GM23248 (cell line): ENCODE results near the gene ELOVL5.

Source experiments
- EZH2 ChIP-seq: fragments of 200-600 bp; sonication (generic); IDR thresholded peaks from 2 replicates; pipeline ENCODE4 v1.6.1; 2018; ENCODE audit warnings: antibody characterized with exemption, mild to moderate bottlenecking; ENCODE audit not compliant: insufficient read depth, poor library complexity, severe bottlenecking
- EZH2phosphoT487 ChIP-seq: fragments of 200-600 bp; sonication (generic); IDR thresholded peaks from 2 replicates; pipeline ENCODE4 v1.6.1; 2018; ENCODE audit warnings: antibody characterized with exemption, moderate library complexity, mild to moderate bottlenecking, low read depth; ENCODE audit not compliant: insufficient read depth

DNA sequence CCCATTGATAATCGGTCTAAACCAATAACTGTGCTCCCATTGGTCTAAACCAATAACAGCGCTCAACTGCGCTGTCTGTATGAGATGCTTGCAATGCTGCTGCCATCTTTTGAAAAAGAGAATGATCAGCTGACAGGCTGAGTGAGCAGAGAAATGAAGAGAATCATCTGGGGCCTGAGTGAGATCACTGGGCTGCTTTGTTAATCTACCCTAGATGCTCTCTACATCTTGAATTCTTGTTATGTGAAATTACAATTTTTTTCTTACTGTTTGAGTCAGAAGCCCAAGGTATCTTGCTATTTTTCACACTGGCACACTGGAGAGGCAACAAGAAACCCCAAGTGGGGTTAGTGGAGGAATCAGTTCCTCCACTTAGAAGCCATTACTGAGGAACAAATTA lies 108.6 kb downstream of the ELOVL5 start:
- TF ChIP-seq EZH2 = no peak
- TF ChIP-seq EZH2phosphoT487 = no peak
